Measurements from ENCODE around the gene FGGY.
A peak's percentile ranks its signal among the peaks of the same experiment; 100 is the strongest.

Gene FGGY

DNA sequence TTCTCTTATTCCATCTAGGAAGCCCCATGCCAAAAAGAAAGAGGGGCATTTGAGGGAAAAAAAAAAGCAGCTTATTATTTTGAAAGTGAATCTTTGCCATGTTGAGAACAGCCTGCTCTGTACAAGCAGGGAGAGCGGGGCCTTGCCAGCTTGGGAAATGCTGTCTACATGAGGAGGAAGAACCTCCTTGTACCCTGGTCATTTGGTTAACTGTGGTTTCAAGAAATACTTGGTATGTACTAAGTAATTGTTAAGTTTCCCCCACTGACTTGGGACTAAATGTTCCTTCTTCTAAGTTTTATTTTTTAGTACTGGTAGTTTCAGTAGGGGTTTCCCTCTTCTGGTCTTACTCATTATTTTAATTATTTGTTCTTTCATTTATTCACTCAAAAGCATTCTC, 373.8 kb downstream of the FGGY start (continued):
- TF ChIP-seq, protein P1, sequence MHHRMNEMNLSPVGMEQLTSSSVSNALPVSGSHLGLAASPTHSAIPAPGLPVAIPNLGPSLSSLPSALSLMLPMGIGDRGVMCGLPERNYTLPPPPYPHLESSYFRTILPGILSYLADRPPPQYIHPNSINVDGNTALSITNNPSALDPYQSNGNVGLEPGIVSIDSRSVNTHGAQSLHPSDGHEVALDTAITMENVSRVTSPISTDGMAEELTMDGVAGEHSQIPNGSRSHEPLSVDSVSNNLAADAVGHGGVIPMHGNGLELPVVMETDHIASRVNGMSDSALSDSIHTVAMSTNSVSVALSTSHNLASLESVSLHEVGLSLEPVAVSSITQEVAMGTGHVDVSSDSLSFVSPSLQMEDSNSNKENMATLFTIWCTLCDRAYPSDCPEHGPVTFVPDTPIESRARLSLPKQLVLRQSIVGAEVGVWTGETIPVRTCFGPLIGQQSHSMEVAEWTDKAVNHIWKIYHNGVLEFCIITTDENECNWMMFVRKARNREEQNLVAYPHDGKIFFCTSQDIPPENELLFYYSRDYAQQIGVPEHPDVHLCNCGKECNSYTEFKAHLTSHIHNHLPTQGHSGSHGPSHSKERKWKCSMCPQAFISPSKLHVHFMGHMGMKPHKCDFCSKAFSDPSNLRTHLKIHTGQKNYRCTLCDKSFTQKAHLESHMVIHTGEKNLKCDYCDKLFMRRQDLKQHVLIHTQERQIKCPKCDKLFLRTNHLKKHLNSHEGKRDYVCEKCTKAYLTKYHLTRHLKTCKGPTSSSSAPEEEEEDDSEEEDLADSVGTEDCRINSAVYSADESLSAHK (tag by site-specific recombination; IDR thresholded peaks at IDR 0.05): no peak
- TF ChIP-seq ZNF174 (tag by site-specific recombination; IDR thresholded peaks at IDR 0.05): no peak
- TF ChIP-seq, protein P2, sequence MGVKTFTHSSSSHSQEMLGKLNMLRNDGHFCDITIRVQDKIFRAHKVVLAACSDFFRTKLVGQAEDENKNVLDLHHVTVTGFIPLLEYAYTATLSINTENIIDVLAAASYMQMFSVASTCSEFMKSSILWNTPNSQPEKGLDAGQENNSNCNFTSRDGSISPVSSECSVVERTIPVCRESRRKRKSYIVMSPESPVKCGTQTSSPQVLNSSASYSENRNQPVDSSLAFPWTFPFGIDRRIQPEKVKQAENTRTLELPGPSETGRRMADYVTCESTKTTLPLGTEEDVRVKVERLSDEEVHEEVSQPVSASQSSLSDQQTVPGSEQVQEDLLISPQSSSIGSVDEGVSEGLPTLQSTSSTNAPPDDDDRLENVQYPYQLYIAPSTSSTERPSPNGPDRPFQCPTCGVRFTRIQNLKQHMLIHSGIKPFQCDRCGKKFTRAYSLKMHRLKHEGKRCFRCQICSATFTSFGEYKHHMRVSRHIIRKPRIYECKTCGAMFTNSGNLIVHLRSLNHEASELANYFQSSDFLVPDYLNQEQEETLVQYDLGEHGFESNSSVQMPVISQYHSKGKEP (tag by site-specific recombination; IDR thresholded peaks at IDR 0.05): no peak
- no peak for TF ChIP-seq SETDB1 (IDR thresholded peaks at IDR 0.05; ENCODE audit: insufficient read length, low read length)
- no peak for TF ChIP-seq ZNF404 (tag by site-specific recombination; IDR thresholded peaks at IDR 0.05)
- no peak for TF ChIP-seq ZNF391 (tag by site-specific recombination; IDR thresholded peaks at IDR 0.05; ENCODE audit: borderline replicate concordance, low read depth)
- no peak for TF ChIP-seq ZNF24 (tag by site-specific recombination; IDR thresholded peaks at IDR 0.05)
- TF ChIP-seq ZNF837 (tag by site-specific recombination; IDR thresholded peaks at IDR 0.05): no peak
- no peak for TF ChIP-seq ZNF529 (tag by site-specific recombination; IDR thresholded peaks at IDR 0.05; ENCODE audit: insufficient replicate concordance)
- TF ChIP-seq ZNF610 (tag by site-specific recombination; IDR thresholded peaks at IDR 0.05; ENCODE audit: borderline replicate concordance): no peak

DNA sequence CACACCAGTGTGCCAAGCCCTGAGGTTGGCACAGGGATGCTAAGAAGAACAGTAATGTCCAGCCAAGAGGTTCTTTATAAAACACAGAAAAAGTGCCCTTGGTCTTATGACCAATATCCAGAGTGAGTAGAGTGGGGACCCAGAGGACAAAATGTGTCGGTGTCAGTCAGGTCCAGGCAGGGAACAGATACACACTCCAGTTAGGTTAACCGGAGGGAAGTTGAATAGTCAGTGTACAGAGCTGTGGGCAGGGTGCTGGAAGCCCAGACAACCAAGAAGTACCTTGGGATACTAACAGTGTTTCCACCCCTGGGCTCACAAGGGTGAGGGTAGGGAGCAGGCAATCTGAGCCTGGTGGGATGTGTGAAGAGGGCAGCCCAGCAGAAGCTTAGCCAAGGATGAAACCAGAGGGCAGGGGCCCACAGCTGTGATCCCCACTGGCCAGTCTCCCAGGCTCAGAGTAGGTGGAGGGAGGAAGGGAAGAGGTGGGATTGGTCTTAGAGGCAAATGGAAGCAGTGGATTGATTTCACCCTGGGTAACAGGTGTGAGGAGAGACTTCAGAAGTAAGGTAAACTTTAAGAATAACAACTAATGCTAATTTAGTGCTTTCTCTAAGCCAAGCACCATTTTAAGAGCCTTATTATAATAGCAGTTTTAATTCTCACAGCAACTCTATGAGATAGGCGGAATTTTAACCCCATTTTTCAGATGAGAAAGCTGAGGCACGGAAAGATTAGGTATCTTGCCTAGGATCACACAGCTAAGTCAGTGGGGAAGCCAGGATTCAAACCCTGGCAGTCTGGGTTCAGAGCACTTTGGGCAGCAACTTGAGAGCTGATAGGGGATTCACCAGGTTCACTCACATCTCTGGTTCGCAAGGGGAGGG, 374.4 kb downstream of the FGGY start:
- no peak overlapping the region for H3K4me3 ChIP-seq (ENCODE audit: low read depth, low read length)
- peak; percentile 86 for TF ChIP-seq ZNF585B (tag by site-specific recombination; IDR thresholded peaks at IDR 0.05)
- TF ChIP-seq, protein P3, sequence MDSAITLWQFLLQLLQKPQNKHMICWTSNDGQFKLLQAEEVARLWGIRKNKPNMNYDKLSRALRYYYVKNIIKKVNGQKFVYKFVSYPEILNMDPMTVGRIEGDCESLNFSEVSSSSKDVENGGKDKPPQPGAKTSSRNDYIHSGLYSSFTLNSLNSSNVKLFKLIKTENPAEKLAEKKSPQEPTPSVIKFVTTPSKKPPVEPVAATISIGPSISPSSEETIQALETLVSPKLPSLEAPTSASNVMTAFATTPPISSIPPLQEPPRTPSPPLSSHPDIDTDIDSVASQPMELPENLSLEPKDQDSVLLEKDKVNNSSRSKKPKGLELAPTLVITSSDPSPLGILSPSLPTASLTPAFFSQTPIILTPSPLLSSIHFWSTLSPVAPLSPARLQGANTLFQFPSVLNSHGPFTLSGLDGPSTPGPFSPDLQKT (IDR thresholded peaks at IDR 0.05; ENCODE audit: borderline replicate concordance, low read depth, low read length): no peak
- ChIA-PET POLR2A (no interaction called here), CTCF (no interaction called here)
- no peaks in the 10 kb centered on the region for H3K9me3 ChIP-seq (ENCODE audit: control insufficient read depth, insufficient read depth, low read depth, low read length)
- no peaks in the 10 kb centered on the region for H3K36me3 ChIP-seq (ENCODE audit: control insufficient read depth in 2 of 2, insufficient read depth in 1 of 2, low read length in 2 of 2)
- no peak overlapping the region for H3K27ac ChIP-seq (ENCODE audit: extremely low read depth, low read depth, low read length)
- no peaks in the 10 kb centered on the region for H3K4me1 ChIP-seq (ENCODE audit: control insufficient read depth, insufficient read depth, low read length)

DNA sequence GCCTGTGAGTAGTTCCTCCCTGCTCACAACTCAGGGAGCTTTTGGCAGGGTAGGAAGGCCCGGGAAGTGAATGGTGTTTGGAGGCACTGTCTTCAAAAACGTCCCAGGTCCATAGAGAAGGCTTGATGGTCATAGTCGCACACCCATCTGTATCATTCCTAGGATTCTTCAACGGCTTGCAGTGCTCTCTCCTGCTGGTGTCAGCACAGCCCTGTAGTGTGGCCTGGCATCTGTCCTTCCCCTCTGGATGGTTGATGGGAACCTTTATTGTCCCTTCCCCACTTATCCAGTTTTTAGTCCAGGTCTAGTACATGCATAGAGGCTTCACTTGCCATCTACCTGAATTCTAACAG, 375.0 kb downstream of the FGGY start:
- CTCF ChIA-PET: no interaction called here
- Histone ChIP-seq H3K4me3 (ENCODE audit: low read depth, low read length) (no peak overlapping the region), H3K4me1 (ENCODE audit: control insufficient read depth, insufficient read depth, low read length) (no peaks in the 10 kb centered on the region), H3K36me3 (ENCODE audit: control insufficient read depth in 2 of 2, insufficient read depth in 1 of 2, low read length in 2 of 2) (no peaks in the 10 kb centered on the region), H3K27ac (ENCODE audit: extremely low read depth, low read depth, low read length) (no peak overlapping the region), H3K9me3 (ENCODE audit: control insufficient read depth, insufficient read depth, low read depth, low read length) (no peaks in the 10 kb centered on the region)
- POLR2A ChIA-PET: no interaction called here
- TF ChIP-seq, protein P4, sequence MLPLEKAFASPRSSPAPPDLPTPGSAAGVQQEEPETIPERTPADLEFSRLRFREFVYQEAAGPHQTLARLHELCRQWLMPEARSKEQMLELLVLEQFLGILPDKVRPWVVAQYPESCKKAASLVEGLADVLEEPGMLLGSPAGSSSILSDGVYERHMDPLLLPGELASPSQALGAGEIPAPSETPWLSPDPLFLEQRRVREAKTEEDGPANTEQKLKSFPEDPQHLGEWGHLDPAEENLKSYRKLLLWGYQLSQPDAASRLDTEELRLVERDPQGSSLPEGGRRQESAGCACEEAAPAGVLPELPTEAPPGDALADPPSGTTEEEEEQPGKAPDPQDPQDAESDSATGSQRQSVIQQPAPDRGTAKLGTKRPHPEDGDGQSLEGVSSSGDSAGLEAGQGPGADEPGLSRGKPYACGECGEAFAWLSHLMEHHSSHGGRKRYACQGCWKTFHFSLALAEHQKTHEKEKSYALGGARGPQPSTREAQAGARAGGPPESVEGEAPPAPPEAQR (tag by site-specific recombination; IDR thresholded peaks at IDR 0.05): no peak
- TF ChIP-seq YY1 (tag by site-specific recombination; IDR thresholded peaks at IDR 0.05) (no peak), ZNF501 (tag by site-specific recombination; IDR thresholded peaks at IDR 0.05) (no peak), ZNF670 (tag by site-specific recombination; IDR thresholded peaks at IDR 0.05; ENCODE audit: low read depth) (no peak), ZNF184 (tag by site-specific recombination; IDR thresholded peaks at IDR 0.05) (no peak), ZNF654 (tag by site-specific recombination; IDR thresholded peaks at IDR 0.05; ENCODE audit: low read depth) (no peak), MEIS1 (CRISPR knock-in tag; IDR thresholded peaks at IDR 0.05; ENCODE audit: borderline replicate concordance) (no peak)
- TF ChIP-seq, protein P5, sequence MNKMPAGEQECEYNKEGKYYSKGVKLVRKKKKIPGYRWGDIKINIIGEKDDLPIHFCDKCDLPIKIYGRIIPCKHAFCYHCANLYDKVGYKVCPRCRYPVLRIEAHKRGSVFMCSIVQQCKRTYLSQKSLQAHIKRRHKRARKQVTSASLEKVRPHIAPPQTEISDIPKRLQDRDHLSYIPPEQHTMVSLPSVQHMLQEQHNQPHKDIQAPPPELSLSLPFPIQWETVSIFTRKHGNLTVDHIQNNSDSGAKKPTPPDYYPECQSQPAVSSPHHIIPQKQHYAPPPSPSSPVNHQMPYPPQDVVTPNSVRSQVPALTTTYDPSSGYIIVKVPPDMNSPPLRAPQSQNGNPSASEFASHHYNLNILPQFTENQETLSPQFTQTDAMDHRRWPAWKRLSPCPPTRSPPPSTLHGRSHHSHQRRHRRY (tag by site-specific recombination; IDR thresholded peaks at IDR 0.05): no peak
- TF ChIP-seq, protein P6, sequence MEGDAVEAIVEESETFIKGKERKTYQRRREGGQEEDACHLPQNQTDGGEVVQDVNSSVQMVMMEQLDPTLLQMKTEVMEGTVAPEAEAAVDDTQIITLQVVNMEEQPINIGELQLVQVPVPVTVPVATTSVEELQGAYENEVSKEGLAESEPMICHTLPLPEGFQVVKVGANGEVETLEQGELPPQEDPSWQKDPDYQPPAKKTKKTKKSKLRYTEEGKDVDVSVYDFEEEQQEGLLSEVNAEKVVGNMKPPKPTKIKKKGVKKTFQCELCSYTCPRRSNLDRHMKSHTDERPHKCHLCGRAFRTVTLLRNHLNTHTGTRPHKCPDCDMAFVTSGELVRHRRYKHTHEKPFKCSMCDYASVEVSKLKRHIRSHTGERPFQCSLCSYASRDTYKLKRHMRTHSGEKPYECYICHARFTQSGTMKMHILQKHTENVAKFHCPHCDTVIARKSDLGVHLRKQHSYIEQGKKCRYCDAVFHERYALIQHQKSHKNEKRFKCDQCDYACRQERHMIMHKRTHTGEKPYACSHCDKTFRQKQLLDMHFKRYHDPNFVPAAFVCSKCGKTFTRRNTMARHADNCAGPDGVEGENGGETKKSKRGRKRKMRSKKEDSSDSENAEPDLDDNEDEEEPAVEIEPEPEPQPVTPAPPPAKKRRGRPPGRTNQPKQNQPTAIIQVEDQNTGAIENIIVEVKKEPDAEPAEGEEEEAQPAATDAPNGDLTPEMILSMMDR (tag by site-specific recombination; IDR thresholded peaks at IDR 0.05): no peak

All from HEK293 (cell line).